ENCODE data around the gene RASAL2.

DNA sequence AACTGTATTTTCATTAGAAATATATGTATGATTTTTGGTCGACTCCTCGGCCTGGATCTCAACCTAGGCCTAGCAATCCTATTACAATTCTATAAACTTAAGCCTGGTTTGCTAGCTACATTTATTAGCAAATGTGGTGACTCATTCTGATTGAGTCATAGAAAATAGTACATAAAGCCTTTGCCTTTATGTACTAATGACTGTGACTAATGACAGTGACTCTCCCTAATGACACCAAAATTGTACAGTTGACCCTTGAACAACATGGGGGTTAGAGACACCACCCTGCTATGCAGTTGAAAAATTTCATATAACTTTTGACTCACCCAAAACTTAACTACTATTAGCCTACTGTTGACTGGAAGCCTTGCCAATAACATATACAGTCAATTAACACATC is 324.0 kb downstream of the RASAL2 start:
- TF ChIP-seq, protein P1, sequence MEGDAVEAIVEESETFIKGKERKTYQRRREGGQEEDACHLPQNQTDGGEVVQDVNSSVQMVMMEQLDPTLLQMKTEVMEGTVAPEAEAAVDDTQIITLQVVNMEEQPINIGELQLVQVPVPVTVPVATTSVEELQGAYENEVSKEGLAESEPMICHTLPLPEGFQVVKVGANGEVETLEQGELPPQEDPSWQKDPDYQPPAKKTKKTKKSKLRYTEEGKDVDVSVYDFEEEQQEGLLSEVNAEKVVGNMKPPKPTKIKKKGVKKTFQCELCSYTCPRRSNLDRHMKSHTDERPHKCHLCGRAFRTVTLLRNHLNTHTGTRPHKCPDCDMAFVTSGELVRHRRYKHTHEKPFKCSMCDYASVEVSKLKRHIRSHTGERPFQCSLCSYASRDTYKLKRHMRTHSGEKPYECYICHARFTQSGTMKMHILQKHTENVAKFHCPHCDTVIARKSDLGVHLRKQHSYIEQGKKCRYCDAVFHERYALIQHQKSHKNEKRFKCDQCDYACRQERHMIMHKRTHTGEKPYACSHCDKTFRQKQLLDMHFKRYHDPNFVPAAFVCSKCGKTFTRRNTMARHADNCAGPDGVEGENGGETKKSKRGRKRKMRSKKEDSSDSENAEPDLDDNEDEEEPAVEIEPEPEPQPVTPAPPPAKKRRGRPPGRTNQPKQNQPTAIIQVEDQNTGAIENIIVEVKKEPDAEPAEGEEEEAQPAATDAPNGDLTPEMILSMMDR (IDR thresholded peaks at IDR 0.05) = no peak
- TF ChIP-seq POLR2A (IDR thresholded peaks at IDR 0.05) = no peak
